ENCODE results near the gene RELT. TPM values are rescaled to one million over a fixed set of nuclear protein-coding genes. Genes with fewer than 3 reads are reported as not detected.
A peak's percentile ranks its signal among the peaks of the same experiment; 100 is the strongest.

The RELT gene
- total and polyA plus RNA-seq, 2 donors (not counting 1 experiment from before 2014, with no cell fraction given): 0.33 to 0.70 TPM

DNA sequence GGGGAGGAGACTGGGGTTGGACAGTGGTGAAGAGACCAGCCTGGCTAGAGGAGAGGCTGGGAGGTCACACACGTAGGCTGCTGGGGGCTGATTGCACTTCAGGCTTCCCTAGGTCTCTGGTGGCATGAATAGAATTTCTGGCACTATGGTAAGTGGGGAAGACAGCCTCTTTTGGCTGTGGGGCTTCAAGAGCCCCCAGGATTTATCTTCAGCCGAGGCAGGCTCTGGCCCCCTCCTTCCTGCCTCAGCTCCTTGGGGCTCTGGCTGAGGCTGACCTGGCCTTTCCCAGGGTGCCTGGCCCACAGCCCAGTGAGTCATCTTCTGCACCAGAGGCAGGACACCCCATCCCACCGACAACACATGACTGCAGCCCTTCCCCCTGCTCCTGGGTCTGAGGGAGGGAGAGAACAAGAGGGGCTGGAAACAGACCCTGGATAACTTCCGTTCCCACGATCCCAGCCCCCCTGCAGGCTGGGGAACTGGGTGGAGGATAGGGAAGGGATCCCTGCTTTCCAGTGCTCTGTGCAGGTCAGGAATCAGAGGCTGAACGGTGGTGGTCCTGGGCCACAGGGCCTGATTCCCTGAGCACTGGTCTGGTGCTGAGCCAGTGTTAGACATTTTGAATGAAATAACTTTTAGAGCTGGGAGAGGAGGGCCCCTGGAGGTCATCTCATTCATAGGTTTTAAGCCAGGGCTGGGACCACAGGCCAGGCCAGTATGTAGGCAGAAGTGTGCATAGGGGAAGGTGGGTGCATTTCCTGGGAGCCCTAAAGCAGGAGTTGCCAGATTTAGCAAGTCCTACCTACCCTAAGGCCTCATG is 41.6 kb upstream of the RELT start:
- H3K9me3 ChIP-seq (ENCODE audit: control insufficient read depth, insufficient read depth, low read depth, low read length): no peaks in the 10 kb centered on the region
- no peaks in the 10 kb centered on the region for H3K36me3 ChIP-seq (ENCODE audit: control insufficient read depth, insufficient read depth, low read length)
- peak overlapping the region; percentile 49 for H3K9ac ChIP-seq (ENCODE audit: insufficient read depth, low read length)
- DNase-seq (ENCODE audit: low read depth in 2 of 2): peak; percentile 89
- H3K27me3 ChIP-seq (ENCODE audit: control insufficient read depth, insufficient read depth, low read length): no peaks in the 10 kb centered on the region
- peak overlapping the region; percentile 70 for H3K4me2 ChIP-seq (ENCODE audit: extremely low read depth, insufficient read depth, low read length)
- peaks cover 87% of the 10 kb centered on the region for H3K79me2 ChIP-seq (ENCODE audit: control insufficient read depth, insufficient read depth, low read length)
- no peaks in the 10 kb centered on the region for H4K20me1 ChIP-seq (ENCODE audit: control insufficient read depth, extremely low read depth, insufficient read depth, low read length)
- peaks cover 53% of the 10 kb centered on the region for H3K4me1 ChIP-seq (ENCODE audit: control insufficient read depth, extremely low read depth, insufficient read depth, low read length)
- TF ChIP-seq EZH2 (IDR thresholded peaks at IDR 0.05; ENCODE audit: low read length, missing control alignments): no peak
- TF ChIP-seq, protein P1, sequence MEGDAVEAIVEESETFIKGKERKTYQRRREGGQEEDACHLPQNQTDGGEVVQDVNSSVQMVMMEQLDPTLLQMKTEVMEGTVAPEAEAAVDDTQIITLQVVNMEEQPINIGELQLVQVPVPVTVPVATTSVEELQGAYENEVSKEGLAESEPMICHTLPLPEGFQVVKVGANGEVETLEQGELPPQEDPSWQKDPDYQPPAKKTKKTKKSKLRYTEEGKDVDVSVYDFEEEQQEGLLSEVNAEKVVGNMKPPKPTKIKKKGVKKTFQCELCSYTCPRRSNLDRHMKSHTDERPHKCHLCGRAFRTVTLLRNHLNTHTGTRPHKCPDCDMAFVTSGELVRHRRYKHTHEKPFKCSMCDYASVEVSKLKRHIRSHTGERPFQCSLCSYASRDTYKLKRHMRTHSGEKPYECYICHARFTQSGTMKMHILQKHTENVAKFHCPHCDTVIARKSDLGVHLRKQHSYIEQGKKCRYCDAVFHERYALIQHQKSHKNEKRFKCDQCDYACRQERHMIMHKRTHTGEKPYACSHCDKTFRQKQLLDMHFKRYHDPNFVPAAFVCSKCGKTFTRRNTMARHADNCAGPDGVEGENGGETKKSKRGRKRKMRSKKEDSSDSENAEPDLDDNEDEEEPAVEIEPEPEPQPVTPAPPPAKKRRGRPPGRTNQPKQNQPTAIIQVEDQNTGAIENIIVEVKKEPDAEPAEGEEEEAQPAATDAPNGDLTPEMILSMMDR (conservative IDR thresholded peaks at IDR 0.05 in 1 of 2, IDR thresholded peaks at IDR 0.05 in 1 of 2; ENCODE audit: low read depth in 1 of 2, low read length in 2 of 2): peak in 1 of 2 donors; percentile 5
- H3K27ac ChIP-seq (ENCODE audit: insufficient read depth, low read length): peak overlapping the region; percentile 87
- peak overlapping the region in 1 of 4 experiments; percentile 29 for H3K4me3 ChIP-seq (replicated peaks in 1 of 4; ENCODE audit: control extremely low read depth in 1 of 4, insufficient read depth in 1 of 4, low read depth in 3 of 4, low read length in 4 of 4)
- H2AFZ ChIP-seq (ENCODE audit: low read length): no peak overlapping the region

DNA sequence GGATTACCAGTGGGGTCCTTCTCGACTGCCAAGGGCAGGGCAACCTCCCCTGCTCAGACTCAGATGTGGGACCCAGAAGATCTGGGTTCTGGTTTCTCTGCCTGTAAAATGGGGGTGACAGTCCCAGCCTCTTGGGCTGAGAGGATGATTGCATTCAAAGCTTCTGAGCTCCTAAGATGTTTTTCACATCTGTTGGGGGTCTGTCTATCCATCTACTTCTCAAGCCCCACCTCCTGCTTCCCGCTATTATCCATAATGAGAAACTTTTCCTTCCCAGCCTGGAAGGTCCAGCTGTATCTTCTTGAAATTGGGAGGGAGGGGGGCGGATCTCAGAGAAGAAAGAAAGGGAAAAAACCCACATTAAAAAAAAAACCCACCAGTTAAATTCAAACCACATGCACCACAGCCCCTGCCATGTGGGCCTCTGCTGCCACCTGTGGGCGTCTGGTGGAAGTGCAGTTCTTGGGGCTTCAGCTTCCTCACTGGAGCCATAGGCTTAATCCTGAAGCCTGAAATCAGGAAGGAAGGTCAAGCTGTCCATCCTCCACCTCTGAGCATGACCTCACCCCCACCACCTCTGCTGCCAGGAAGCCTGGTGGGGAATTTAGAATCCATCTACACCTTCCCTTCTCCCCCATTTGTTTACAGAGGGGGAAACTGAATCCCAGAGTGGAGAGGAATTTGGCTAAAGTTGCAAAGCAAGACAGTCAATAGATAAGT is 40.8 kb upstream of the RELT start:
- peaks cover 88% of the 10 kb centered on the region for H3K79me2 ChIP-seq (ENCODE audit: control insufficient read depth, insufficient read depth, low read length)
- H3K4me2 ChIP-seq (ENCODE audit: extremely low read depth, insufficient read depth, low read length): peak overlapping the region; percentile 70
- H2AFZ ChIP-seq (ENCODE audit: low read length): no peak overlapping the region
- no peaks in the 10 kb centered on the region for H3K27me3 ChIP-seq (ENCODE audit: control insufficient read depth, insufficient read depth, low read length)
- H3K4me3 ChIP-seq (replicated peaks in 1 of 4; ENCODE audit: control extremely low read depth in 1 of 4, insufficient read depth in 1 of 4, low read depth in 3 of 4, low read length in 4 of 4): peak overlapping the region in 1 of 4 experiments; percentile 29
- TF ChIP-seq, protein P1 (conservative IDR thresholded peaks at IDR 0.05 in 1 of 2, IDR thresholded peaks at IDR 0.05 in 1 of 2; ENCODE audit: low read depth in 1 of 2, low read length in 2 of 2): peak; percentile 97 to 99
- TF ChIP-seq EZH2 (IDR thresholded peaks at IDR 0.05; ENCODE audit: low read length, missing control alignments): no peak
- no peaks in the 10 kb centered on the region for H3K9me3 ChIP-seq (ENCODE audit: control insufficient read depth, insufficient read depth, low read depth, low read length)
- H3K36me3 ChIP-seq (ENCODE audit: control insufficient read depth, insufficient read depth, low read length): no peaks in the 10 kb centered on the region
- peak; percentile 74 to 82 for DNase-seq (ENCODE audit: low read depth in 2 of 2)
- H3K4me1 ChIP-seq (ENCODE audit: control insufficient read depth, extremely low read depth, insufficient read depth, low read length): peaks cover 49% of the 10 kb centered on the region
- H3K27ac ChIP-seq (ENCODE audit: insufficient read depth, low read length): peak overlapping the region; percentile 87
- H4K20me1 ChIP-seq (ENCODE audit: control insufficient read depth, extremely low read depth, insufficient read depth, low read length): peaks cover 2% of the 10 kb centered on the region
- H3K9ac ChIP-seq (ENCODE audit: insufficient read depth, low read length): peak overlapping the region; percentile 49

DNA sequence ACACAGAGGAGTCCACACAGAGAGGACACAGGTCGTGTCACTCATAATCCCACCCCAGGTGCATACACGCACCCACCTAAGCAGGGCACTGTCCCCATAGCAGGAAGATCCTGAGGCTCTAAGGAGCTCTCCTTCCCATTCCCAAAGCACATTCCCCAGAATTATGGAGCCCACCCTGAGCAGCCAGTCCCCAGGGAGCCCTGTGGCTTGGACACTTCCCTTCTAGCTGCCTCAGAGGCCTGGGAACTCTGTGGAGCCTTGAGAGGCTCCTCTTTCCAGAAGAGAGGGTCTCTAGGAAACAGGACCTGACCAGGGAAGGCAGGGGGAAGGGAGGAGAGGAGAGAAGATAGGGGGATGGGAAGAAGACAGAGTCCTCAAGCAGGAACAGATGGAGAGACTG is 38.4 kb upstream of the RELT start:
- H2AFZ ChIP-seq (ENCODE audit: low read length): no peak overlapping the region
- no peak overlapping the region for H3K4me3 ChIP-seq (replicated peaks in 1 of 4; ENCODE audit: control extremely low read depth in 1 of 4, insufficient read depth in 1 of 4, low read depth in 3 of 4, low read length in 4 of 4)
- H3K4me2 ChIP-seq (ENCODE audit: extremely low read depth, insufficient read depth, low read length): no peak overlapping the region
- peaks cover 80% of the 10 kb centered on the region for H3K79me2 ChIP-seq (ENCODE audit: control insufficient read depth, insufficient read depth, low read length)
- TF ChIP-seq, protein P1 (conservative IDR thresholded peaks at IDR 0.05 in 1 of 2, IDR thresholded peaks at IDR 0.05 in 1 of 2; ENCODE audit: low read depth in 1 of 2, low read length in 2 of 2): no peak
- TF ChIP-seq EZH2 (IDR thresholded peaks at IDR 0.05; ENCODE audit: low read length, missing control alignments): no peak
- no peak overlapping the region for H3K9ac ChIP-seq (ENCODE audit: insufficient read depth, low read length)
- no peak for DNase-seq (ENCODE audit: low read depth in 2 of 2)
- no peak overlapping the region for H3K27ac ChIP-seq (ENCODE audit: insufficient read depth, low read length)
- H3K4me1 ChIP-seq (ENCODE audit: control insufficient read depth, extremely low read depth, insufficient read depth, low read length): peaks cover 32% of the 10 kb centered on the region
- no peaks in the 10 kb centered on the region for H3K9me3 ChIP-seq (ENCODE audit: control insufficient read depth, insufficient read depth, low read depth, low read length)
- no peaks in the 10 kb centered on the region for H3K27me3 ChIP-seq (ENCODE audit: control insufficient read depth, insufficient read depth, low read length)
- H3K36me3 ChIP-seq (ENCODE audit: control insufficient read depth, insufficient read depth, low read length): peaks cover 1% of the 10 kb centered on the region
- peaks cover 4% of the 10 kb centered on the region for H4K20me1 ChIP-seq (ENCODE audit: control insufficient read depth, extremely low read depth, insufficient read depth, low read length)
